ENCODE measurements around the gene RASGRF1. TPM values are rescaled to one million over a fixed set of nuclear protein-coding genes. Genes with fewer than 3 reads are reported as not detected.

Gene RASGRF1
- polyA plus RNA-seq, 5 donors, result 6.7 to 39.9 (median 20.7) TPM

- DNase-seq, result no peak
Observed at GRCh38 chr15:78914027-78914764, 176.4 kb downstream of the RASGRF1 start.

- DNase-seq, result no peak
Observed at GRCh38 chr15:78913012-78913411, 177.6 kb downstream of the RASGRF1 start.

- DNase-seq, result no peak
Observed at GRCh38 chr15:78912316-78912715, 178.3 kb downstream of the RASGRF1 start.

- no peak for DNase-seq
Observed at GRCh38 chr15:78910271-78910670, 180.3 kb downstream of the RASGRF1 start.

Other genes starting within 250 kb of the RASGRF1 start
- gene MORF4L1, start 217.9 kb downstream of the RASGRF1 start, polyA plus RNA-seq (ENCODE audit: insufficient read depth in 1 of 5, insufficient read length in 5 of 5, low replicate concordance in 1 of 5), result 100 to 1,000 TPM; 694 to 853 (median 735) TPM
- 100 to 1,000 TPM; 112 to 271 (median 201) TPM for gene CTSH, start 145.7 kb downstream of the RASGRF1 start, polyA plus RNA-seq (ENCODE audit: insufficient read depth in 1 of 5, insufficient read length in 5 of 5, low replicate concordance in 1 of 5)
- under 1 TPM in 1 of 5 donors, not detected in 4; 0.03 TPM for gene ANKRD34C, start 191.9 kb upstream of the RASGRF1 start, polyA plus RNA-seq (ENCODE audit: insufficient read depth in 1 of 5, insufficient read length in 5 of 5, low replicate concordance in 1 of 5)
- gene TMED3, start 220.3 kb upstream of the RASGRF1 start, polyA plus RNA-seq (ENCODE audit: insufficient read depth in 1 of 5, insufficient read length in 5 of 5, low replicate concordance in 1 of 5), result 10 to 100 TPM; 50.2 to 69.0 (median 58.9) TPM

All from right lung (tissue), 5 donors.